ENCODE measurements around the gene USP47.

USP47 gene

DNA sequence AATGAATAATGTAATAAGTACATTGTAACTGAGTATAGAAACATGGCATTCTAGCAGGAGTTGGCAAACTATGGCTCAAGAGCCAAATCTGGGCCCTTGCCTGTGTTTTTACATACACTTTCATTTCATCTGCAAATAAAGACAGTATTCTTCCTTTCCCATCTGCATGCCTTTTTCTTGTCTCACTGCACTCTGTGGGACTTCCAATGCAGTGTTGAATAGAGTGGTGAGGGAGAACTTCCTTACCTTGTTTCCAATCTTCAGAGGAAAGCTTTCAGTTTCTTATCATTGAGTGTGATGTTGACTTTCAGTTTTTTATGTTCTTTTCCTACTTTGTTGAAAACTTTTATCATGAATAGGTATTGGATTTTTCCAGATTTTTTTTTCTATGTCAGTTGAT is 82.1 kb downstream of the USP47 start:
- TF ChIP-seq, protein P1, sequence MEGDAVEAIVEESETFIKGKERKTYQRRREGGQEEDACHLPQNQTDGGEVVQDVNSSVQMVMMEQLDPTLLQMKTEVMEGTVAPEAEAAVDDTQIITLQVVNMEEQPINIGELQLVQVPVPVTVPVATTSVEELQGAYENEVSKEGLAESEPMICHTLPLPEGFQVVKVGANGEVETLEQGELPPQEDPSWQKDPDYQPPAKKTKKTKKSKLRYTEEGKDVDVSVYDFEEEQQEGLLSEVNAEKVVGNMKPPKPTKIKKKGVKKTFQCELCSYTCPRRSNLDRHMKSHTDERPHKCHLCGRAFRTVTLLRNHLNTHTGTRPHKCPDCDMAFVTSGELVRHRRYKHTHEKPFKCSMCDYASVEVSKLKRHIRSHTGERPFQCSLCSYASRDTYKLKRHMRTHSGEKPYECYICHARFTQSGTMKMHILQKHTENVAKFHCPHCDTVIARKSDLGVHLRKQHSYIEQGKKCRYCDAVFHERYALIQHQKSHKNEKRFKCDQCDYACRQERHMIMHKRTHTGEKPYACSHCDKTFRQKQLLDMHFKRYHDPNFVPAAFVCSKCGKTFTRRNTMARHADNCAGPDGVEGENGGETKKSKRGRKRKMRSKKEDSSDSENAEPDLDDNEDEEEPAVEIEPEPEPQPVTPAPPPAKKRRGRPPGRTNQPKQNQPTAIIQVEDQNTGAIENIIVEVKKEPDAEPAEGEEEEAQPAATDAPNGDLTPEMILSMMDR (IDR thresholded peaks at IDR 0.05; ENCODE audit: low read depth, low read length, missing control alignments): no peak
- no peak overlapping the region for H3K4me3 ChIP-seq (replicated peaks; ENCODE audit: low read depth, low read length)
- no peak for DNase-seq (ENCODE audit: extremely low read depth, low read depth)

DNA sequence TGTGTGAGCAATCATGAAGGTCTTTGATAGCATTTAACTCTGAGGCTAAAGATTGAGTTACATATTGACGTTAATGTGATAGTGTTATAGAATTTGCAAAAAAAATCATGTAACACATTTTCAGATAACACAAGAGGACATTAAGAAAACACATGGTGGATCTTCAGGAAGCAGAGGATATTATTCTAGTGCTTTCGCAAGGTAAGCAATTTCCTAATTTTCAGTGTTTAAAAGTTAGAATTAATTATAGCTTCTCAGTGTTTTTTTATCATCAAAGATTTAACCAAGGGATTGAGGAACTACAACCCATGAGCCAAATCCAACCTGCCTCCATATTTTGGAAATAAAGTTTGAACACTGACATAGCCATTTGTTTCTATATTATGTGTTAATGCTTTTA is 88.1 kb downstream of the USP47 start:
- no peak for DNase-seq (ENCODE audit: extremely low read depth, low read depth)
- H3K4me3 ChIP-seq (replicated peaks; ENCODE audit: low read depth, low read length): no peak overlapping the region
- TF ChIP-seq, protein P1 (IDR thresholded peaks at IDR 0.05; ENCODE audit: low read depth, low read length, missing control alignments): no peak

DNA sequence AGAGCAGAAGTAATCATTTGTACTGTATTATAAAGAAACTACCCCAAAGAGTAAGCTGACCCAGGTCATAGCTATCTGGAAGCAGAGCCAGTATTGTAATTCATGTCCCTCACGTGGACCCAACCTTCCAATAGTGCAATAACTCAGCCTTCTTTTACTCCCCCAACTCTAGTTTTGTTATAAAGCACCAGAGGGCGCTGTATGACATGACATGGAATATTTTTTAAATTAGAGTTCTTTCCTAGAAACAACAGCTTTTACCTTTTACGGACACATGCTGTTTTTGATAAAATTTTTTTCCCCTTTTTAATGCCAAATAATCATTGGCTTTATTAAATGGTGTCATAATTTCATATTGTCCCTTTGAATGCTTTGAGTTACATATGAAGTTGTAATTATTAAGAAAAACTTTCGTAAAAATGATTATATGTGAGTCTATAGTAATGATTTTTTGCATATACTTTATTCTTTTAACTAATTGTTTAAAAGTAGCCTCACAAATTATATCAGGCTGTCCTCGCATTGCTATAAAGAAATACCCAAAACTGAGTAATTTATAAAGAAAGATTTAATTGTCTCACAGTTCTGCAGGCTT is 89.8 kb downstream of the USP47 start:
- DNase-seq (ENCODE audit: extremely low read depth, low read depth): peak; percentile 56
- TF ChIP-seq, protein P1 (IDR thresholded peaks at IDR 0.05; ENCODE audit: low read depth, low read length, missing control alignments): peak; percentile 53

DNA sequence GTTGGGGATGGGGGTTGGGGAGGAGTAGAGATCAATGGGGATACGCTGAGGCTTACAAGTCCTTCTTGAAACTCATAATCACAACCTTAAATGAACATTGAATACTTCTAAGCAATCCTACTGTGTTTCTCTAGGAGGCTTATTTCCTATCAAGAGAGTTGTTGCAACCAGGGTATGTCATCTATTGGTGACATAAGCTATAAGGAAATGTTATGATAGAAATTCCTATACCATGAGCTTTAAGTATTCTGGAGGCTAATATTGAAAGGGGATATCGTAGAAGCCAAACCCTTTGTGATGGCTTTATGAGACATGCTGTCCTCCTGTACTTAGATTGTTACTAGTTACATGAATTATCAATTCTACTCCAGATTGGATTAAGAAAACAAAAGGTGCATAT is 93.8 kb downstream of the USP47 start:
- TF ChIP-seq, protein P1 (IDR thresholded peaks at IDR 0.05; ENCODE audit: low read depth, low read length, missing control alignments): no peak
- H3K4me3 ChIP-seq (replicated peaks; ENCODE audit: low read depth, low read length): no peak overlapping the region
- DNase-seq (ENCODE audit: extremely low read depth, low read depth): no peak

More for the DNA sequence above, 89.8 kb downstream of the USP47 start:
- H3K4me3 ChIP-seq (replicated peaks; ENCODE audit: low read depth, low read length): no peak overlapping the region

DNA sequence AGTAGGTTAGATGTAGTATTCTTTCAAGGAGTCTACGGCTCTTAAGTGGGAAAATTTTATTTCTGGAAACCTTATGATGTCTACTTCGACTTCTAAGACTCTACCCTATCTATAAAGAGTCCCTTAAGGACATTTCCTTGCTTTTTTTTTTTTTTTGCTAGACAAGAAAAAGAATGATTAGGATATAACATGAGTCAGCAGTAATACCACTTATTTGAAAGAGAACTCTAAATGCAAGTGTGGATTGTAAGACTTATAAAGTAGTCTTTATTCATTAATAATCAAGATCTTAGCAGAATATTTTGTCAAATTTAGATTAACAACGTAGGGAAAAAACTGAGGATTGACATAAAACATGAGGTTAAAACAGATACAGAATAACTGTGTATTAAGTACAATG is 95.7 kb downstream of the USP47 start:
- TF ChIP-seq, protein P1 (IDR thresholded peaks at IDR 0.05; ENCODE audit: low read depth, low read length, missing control alignments): no peak

DNA sequence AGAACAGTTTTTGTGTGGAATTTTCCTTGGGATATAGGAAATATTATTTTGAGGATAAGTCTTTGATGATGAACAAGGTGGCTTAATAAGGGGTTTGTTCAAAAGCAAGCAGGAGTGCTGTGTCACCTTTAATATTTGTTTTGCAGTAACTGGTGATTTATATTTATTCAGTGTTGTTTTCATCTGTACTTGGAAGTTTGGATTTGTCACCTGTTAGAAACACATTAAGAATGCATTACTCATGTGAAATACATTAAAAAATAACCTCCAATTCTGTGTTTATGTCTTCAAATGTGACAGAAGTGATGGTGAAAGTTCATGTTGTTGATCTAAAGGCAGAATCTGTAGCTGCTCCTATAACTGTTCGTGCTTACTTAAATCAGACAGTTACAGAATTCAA is 96.2 kb downstream of the USP47 start:
- TF ChIP-seq, protein P1 (IDR thresholded peaks at IDR 0.05; ENCODE audit: low read depth, low read length, missing control alignments): no peak
- DNase-seq (ENCODE audit: extremely low read depth, low read depth): no peak
- no peak overlapping the region for H3K4me3 ChIP-seq (replicated peaks; ENCODE audit: low read depth, low read length)

More for the DNA sequence above, 95.7 kb downstream of the USP47 start:
- no peak for DNase-seq (ENCODE audit: extremely low read depth, low read depth)
- no peak overlapping the region for H3K4me3 ChIP-seq (replicated peaks; ENCODE audit: low read depth, low read length)

DNA sequence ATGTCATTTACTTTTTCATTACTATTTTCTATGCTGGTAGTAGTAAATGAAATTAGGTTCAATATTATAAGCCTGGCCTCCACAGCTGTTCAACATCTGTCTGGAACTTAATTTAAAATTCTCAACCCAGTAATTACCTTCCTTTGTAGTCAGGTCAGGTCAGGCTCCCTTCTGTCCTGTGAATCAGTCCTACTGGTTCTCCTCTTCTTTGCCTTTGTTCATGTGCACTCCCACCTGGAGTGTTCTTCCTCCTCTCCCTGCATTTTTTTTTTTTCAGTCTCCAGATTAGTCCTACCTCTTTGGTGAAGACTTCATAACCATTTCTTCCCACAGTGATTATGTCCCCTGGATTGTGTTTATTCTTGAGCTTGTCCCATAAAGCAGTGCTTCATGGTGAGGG is 98.8 kb downstream of the USP47 start:
- TF ChIP-seq, protein P1 (IDR thresholded peaks at IDR 0.05; ENCODE audit: low read depth, low read length, missing control alignments): no peak
- H3K4me3 ChIP-seq (replicated peaks; ENCODE audit: low read depth, low read length): no peak overlapping the region
- no peak for DNase-seq (ENCODE audit: extremely low read depth, low read depth)

All from HFF-Myc (cell line).